Right lobe of liver (tissue), 6 donors: ENCODE data around the gene ZNF136. TPM values are rescaled to one million over a fixed set of nuclear protein-coding genes. Genes with fewer than 3 reads are reported as not detected.

ENCODE experiments used
- ATAC-seq, 4 donors: fragments of 200-7000 bp; cut with Tn5 transposase; one replicate each; pipeline ENCODE4 v1.9.1; 2020; ENCODE audit warnings: mild to moderate bottlenecking in 4 of 4, moderate library complexity in 4 of 4
- DNase-seq, 3 donors: peaks; one replicate each; pipeline ENCODE4 v3.0.0-alpha.2; 2020
- H3K27ac ChIP-seq, 3 donors: fragments of 200-600 bp; one replicate each; pipeline ENCODE4 v1.8.0; 2022
- H3K27me3 ChIP-seq, 2 donors: fragments of 200-600 bp; one replicate each; pipeline ENCODE4 v1.8.0; 2022
- H3K36me3 ChIP-seq, 4 donors: fragments of 200-600 bp; sonication (generic) in 1 of 4; one replicate each; pipeline versions ENCODE4 v1.5.1 to v1.8.0; 2017 to 2022; ENCODE audit warnings: control low read depth in 1 of 4
- H3K4me1 ChIP-seq, 4 donors: fragments of 200-600 bp; sonication (generic) in 1 of 4; one replicate each; pipeline versions ENCODE4 v1.5.1 to v1.8.0; 2017 to 2022; ENCODE audit warnings: control low read depth in 1 of 4
- H3K4me3 ChIP-seq, 3 donors: fragments of 200-600 bp; one replicate each; pipeline ENCODE4 v1.8.0; 2022
- H3K9me3 ChIP-seq, 4 donors: fragments of 200-600 bp; sonication (generic) in 1 of 4; one replicate each; pipeline versions ENCODE4 v1.5.1 to v1.8.0; 2017 to 2022; ENCODE audit warnings: control low read depth in 1 of 4
- POLR2A ChIP-seq: fragments of 450-650 bp; IDR thresholded peaks from one replicate; pipeline ENCODE4 v1.6.1; 2017; ENCODE audit warnings: antibody characterized with exemption, mild to moderate bottlenecking
- WGBS: methylation state at CpG from one replicate; pipeline ENCODE4 v1.1.6; 2018; ENCODE audit warnings: low coverage, low lambda C conversion rate; ENCODE audit not compliant: insufficient coverage; ENCODE audit errors: missing lambda C conversion rate; 5-methylcytosine and 5-hydroxymethylcytosine counted together
- intact Hi-C, 2 donors: fragments of 100-400 bp; cut with DNase I; formaldehyde crosslinking; loops; one replicate each; pipeline versions ENCODE4 v1.11.2 to v1.14.1; 2022
- long read RNA-seq: library from polyadenylated mRNA; unstranded; transcript quantifications from one replicate; pipeline ENCODE4 v2.0.0, GENCODE V29; 2019
- total RNA-seq, 6 experiments: library from RNA; depleted of rRNA in 2 of 6; stranded (reverse); fragments of >200 nt in 2 of 6; fragmentation: NEBNext Ultra II Directional in 3 of 6; extraction: Animal tissue kit (Norgen Biotek cat#: 25700) in 3 of 6; gene quantifications; one replicate each; pipeline versions ENCODE4 v1.1.0 to v1.2.4, GENCODE V29; 2016 to 2023
- TF ChIP-seq, protein P1 (sequence below), 4 donors: fragments of 200-600 bp in 3 of 4; fragments of 450-650 bp in 1 of 4; IDR thresholded peaks; one replicate each; pipeline versions ENCODE4 v1.5.1 to v1.8.0; 2016 to 2022; ENCODE audit warnings: antibody characterized with exemption in 4 of 4, mild to moderate bottlenecking in 2 of 4
- donor health status: DM: no; HTN: yes; CAD: no.
- donor health status: DM: no; HTN: no; CAD: no.
- donor health status: DM: no; HTN: no; CAD: no.
- donor health status: DM: no; HTN: yes; CAD: no.
- donor health status: DM: no; HTN: yes; CAD: no.

ZNF136 gene
- total RNA-seq, result 1 to 10 TPM; 1.3 to 3.9 (median 2.2) TPM
- long read RNA-seq, result 0 reads

DNA sequence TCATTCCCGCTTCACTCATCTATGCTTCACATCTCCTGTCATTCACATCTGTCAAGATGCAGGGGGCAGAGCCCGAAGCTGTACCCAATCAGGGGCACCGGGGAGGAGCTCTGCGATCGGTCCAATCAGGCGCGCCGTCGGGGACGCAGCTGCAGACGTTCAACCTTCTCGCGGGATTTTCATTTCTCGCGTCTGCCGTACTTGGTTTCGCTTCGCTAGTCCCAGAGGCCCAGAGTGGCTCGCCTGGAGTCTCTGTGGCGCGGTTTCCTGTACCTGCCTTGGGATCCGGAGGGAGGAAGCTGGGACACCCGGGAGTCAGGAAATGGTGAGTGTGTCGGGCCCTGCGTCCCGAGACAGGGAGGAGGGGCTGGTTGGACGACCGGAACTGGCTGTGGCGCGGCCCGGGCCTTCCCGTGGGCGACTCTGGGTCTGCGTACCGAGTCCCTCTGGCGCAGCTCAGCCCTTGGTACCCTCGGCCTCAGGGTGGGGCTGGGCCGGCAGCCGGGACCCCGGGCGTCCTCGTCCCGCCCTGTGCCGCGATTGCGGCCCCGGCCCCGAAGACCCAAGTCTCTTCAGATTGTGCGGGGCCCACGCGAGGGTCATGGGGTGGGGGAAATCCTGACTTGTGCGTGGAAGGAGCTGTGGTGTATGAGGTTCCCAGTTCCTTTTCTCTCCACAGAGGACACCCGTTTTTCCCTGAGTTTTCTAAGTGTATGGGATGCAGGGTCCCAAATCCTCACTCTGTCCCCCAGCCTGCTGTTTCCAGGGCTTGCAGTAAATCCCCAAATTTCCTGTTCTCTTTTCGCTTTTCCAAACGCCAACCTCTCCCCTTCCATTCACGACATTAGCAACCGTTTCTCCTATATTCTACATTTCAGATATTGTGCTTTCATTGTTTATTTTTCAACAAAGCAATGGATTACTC, at the start of gene ZNF136:
Gene ZNF136 (plus strand): TSS at position 215 of the 925 bp plus-strand sequence. CDS start 108 bp downstream, at position 323.
- Histone ChIP-seq H3K4me1 (peaks cover 0 to 8% (median 2%) of the 10 kb centered on the region in 4 donors), H3K36me3 (no peaks in the 10 kb centered on the region), H3K9me3 (no peaks in the 10 kb centered on the region), H3K27ac (peak within 1 kb of the TSS; percentile 79 to 88 (median 86)), H3K4me3 (peak within 1 kb of the TSS; percentile 67 to 99 (median 79)), H3K27me3 (no peaks in the 10 kb centered on the region)
- WGBS, result 1% methylated on average over 25 of the region's 57 CpGs
- intact Hi-C loops, result no loop called here
- TF ChIP-seq, protein P1, sequence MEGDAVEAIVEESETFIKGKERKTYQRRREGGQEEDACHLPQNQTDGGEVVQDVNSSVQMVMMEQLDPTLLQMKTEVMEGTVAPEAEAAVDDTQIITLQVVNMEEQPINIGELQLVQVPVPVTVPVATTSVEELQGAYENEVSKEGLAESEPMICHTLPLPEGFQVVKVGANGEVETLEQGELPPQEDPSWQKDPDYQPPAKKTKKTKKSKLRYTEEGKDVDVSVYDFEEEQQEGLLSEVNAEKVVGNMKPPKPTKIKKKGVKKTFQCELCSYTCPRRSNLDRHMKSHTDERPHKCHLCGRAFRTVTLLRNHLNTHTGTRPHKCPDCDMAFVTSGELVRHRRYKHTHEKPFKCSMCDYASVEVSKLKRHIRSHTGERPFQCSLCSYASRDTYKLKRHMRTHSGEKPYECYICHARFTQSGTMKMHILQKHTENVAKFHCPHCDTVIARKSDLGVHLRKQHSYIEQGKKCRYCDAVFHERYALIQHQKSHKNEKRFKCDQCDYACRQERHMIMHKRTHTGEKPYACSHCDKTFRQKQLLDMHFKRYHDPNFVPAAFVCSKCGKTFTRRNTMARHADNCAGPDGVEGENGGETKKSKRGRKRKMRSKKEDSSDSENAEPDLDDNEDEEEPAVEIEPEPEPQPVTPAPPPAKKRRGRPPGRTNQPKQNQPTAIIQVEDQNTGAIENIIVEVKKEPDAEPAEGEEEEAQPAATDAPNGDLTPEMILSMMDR (IDR thresholded peaks at IDR 0.05), result no peak
- TF ChIP-seq POLR2A, result peak; percentile 69
- DNase-seq, result peak; percentile 93 to 96 (median 95)
- peak; percentile 98 to 99 (median 98) for ATAC-seq

DNA sequence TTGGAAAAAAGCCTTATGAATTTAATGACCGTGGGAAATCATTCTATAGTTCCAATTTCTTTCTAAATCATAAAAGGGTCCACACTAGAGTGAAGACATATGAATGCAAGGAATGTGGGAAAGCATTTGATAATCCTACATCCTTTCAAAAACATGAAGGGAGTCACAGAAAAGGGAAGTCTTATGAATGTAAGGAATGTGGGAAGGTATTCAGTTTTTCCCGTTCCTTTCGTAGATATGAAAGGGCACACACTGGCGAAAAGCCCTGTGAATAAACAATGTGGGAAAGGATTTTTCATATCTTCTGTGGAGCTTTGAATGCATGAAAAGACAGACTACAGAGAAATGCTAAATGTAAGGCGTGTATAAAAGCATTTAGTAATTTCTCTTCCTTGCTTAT, 49.8 kb upstream of the ZNF136 start:
- intact Hi-C loops, result no loop called here
- ATAC-seq, result no peak
- Histone ChIP-seq H3K27me3 (no peaks in the 10 kb centered on the region), H3K4me1 (no peaks in the 10 kb centered on the region), H3K36me3 (peaks cover 0 to 2% (median 0%) of the 10 kb centered on the region in 4 donors), H3K27ac (no peak overlapping the region), H3K4me3 (no peak overlapping the region), H3K9me3 (peaks cover 0 to 13% (median 2%) of the 10 kb centered on the region in 4 donors)
- no peak for TF ChIP-seq POLR2A
- TF ChIP-seq, protein P1 (IDR thresholded peaks at IDR 0.05), result no peak
- 80% methylated on average over 5 of the region's 5 CpGs for WGBS
- DNase-seq, result no peak

DNA sequence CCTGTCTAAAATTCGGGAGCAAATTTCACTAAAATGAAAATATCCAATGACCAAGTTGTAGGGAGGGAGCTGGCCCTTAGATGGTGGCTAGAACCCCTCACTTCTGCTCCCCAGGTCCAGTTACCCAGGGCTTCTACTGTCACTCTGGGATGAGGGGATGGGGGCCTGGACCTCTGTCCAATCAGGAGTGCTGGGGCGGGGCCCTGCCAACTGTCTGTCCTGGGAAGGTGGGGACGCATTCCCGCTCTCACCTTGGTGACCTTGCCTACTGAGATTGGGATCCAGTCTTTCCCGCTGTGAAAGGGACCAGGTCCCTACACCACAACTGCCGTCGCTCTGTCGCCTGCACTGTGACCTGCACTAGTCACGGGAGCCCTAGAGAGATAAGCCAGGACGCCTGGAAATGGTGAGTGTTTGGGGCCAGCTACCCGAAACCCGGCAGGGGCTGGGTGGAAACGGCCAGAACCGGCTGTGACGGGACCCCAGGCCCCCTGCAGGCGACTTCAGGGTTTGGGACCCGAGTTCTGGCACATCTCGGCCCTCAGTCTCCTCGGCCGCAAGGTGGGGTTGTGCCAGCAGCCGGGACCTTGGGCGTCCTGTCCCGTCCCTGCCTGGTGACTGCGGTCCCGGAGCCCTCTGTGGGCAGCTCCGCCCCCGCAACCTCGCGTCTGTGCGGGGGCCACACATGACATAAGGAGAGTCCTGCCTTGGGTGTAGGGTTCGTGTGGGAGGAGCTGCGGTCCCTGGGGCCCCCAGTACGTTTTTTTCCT, 45.5 kb upstream of the ZNF136 start:
- intact Hi-C loops, result no loop called here
- DNase-seq (no peak), ATAC-seq (peak in 1 of 4 donors; percentile 17)
- Histone ChIP-seq H3K9me3 (no peaks in the 10 kb centered on the region), H3K27me3 (no peaks in the 10 kb centered on the region), H3K4me3 (no peak overlapping the region), H3K27ac (no peak overlapping the region), H3K4me1 (no peaks in the 10 kb centered on the region), H3K36me3 (no peaks in the 10 kb centered on the region)
- 38% methylated on average over 5 of the region's 33 CpGs for WGBS
- no peak for TF ChIP-seq POLR2A
- TF ChIP-seq, protein P1 (IDR thresholded peaks at IDR 0.05), result no peak

DNA sequence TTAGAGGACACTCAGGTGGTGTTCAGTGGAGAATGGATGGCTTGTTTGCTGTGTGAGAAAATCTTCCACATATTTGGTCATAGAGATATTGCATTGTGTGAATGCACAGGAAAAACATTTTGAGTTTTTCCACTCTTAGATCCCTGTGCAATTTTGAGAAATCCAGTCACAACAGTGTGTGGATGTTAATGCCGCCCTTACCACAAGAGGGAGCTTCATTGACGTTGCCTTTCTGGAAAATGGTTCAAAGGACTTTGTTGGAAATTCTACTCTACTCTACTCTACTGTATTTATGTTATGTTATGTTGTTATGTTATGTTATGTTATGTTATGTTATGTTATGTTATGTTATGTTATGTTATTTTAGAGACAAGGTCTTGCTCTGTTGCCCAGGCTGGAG, 36.2 kb upstream of the ZNF136 start:
- 25% methylated on average over 2 of the region's 2 CpGs for WGBS
- Histone ChIP-seq H3K27ac (no peak overlapping the region), H3K36me3 (no peaks in the 10 kb centered on the region), H3K27me3 (no peaks in the 10 kb centered on the region), H3K9me3 (peaks cover 0 to 4% (median 0%) of the 10 kb centered on the region in 4 donors), H3K4me1 (no peaks in the 10 kb centered on the region), H3K4me3 (no peak overlapping the region)
- no peak for TF ChIP-seq POLR2A
- TF ChIP-seq, protein P1 (IDR thresholded peaks at IDR 0.05), result peak; percentile 33 to 47 (median 44)
- peak in 3 of 4 donors; percentile 30 to 42 (median 39) for ATAC-seq
- DNase-seq, result no peak
- intact Hi-C loops, result no loop called here
